Endothelial cell of umbilical vein (primary cell): ENCODE results near the gene PLPP3. TPM values are rescaled to one million over a fixed set of nuclear protein-coding genes. Genes with fewer than 3 reads are reported as not detected.

Experiments
- BruUV-seq: library from RNA; stranded (reverse); fragments of 400-500 nt; replicated peaks from 2 replicates; lab custom pipeline; 2021; lab: Mats Ljungman, UMichigan
- CTCF ChIA-PET: fragments of 300-600, 350-600 bp; sonication (Branson Sonifier 250); formaldehyde crosslinking; loops from one replicate; lab custom pipeline; 2021; ENCODE audit warnings: antibody characterized with exemption, inconsistent platforms; lab: Charles Lee
- POLR2A ChIA-PET: fragments of 300-600, 350-600 bp; sonication (Branson Sonifier 250); formaldehyde crosslinking; loops from one replicate; lab custom pipeline; 2021; ENCODE audit warnings: antibody characterized with exemption, inconsistent platforms; lab: Charles Lee
- DNase-seq: peaks from one replicate; pipeline ENCODE4 v3.0.0-alpha.2; 2011; ENCODE audit warnings: low read depth, low spot score
- FAIRE-seq: peaks from 2 replicates; lab custom pipeline; 2011; peaks lifted over from hg19 to GRCh38; lab: Jason Lieb, UNC
- H2AFZ ChIP-seq: 2 replicates; pipeline ENCODE4 v1.6.0; 2012; ENCODE audit warnings: low read depth, low read length, control low read depth, inconsistent platforms
- H3K27ac ChIP-seq: 2 replicates; pipeline ENCODE4 v1.5.1; 2011; ENCODE audit warnings: low read depth, mild to moderate bottlenecking, control low read depth, low read length, moderate library complexity; ENCODE audit not compliant: insufficient read depth
- H3K27me3 ChIP-seq, 2 experiments: 2 replicates each; pipeline versions ENCODE4 v1.6.0 to v1.6.1; 2011; ENCODE audit warnings: low read length in 2 of 2, mixed read lengths in 1 of 2; ENCODE audit not compliant: control insufficient read depth in 2 of 2, insufficient read depth in 2 of 2
- H3K36me3 ChIP-seq, 2 experiments: 2 replicates in 1 of 2; 3 replicates in 1 of 2; pipeline ENCODE4 v1.5.1; 2011; ENCODE audit warnings: low read length in 2 of 2, mild to moderate bottlenecking in 1 of 2, moderate library complexity in 1 of 2; ENCODE audit not compliant: control insufficient read depth in 2 of 2, insufficient read depth in 2 of 2; ENCODE audit errors: extremely low read depth in 1 of 2
- H3K4me1 ChIP-seq: 3 replicates; pipeline ENCODE4 v1.5.1; 2011; ENCODE audit warnings: mild to moderate bottlenecking, low read length; ENCODE audit not compliant: control insufficient read depth, insufficient read depth; ENCODE audit errors: extremely low read depth
- H3K4me2 ChIP-seq: 2 replicates; pipeline ENCODE4 v1.6.1; 2011; ENCODE audit warnings: low read length, control low read depth, mixed read lengths; ENCODE audit not compliant: insufficient read depth
- H3K4me3 ChIP-seq, 3 experiments: fragments of 200-600 bp in 1 of 3; sonication (generic), shearing (Covaris generic) in 1 of 3; replicated peaks in 1 of 3; 2 replicates each; pipeline ENCODE4 v1.5.1; 2011 to 2016; ENCODE audit warnings: control low read depth in 3 of 3, low read length in 3 of 3, mild to moderate bottlenecking in 2 of 3, inconsistent platforms in 1 of 3, low read depth in 1 of 3, moderate library complexity in 1 of 3; ENCODE audit not compliant: insufficient read depth in 1 of 3
- H3K79me2 ChIP-seq: 2 replicates; pipeline ENCODE4 v1.6.0; 2012; ENCODE audit warnings: low read length, inconsistent platforms; ENCODE audit not compliant: control insufficient read depth, insufficient read depth
- H3K9ac ChIP-seq: replicated peaks from 2 replicates; pipeline ENCODE3; 2011; ENCODE audit warnings: low read length, control low read depth; ENCODE audit not compliant: insufficient read depth; ENCODE audit errors: extremely low read depth
- H3K9me1 ChIP-seq: replicated peaks from 3 replicates; pipeline ENCODE4 v1.6.0; 2011; ENCODE audit warnings: mild to moderate bottlenecking, low read length; ENCODE audit not compliant: control insufficient read depth, insufficient read depth; ENCODE audit errors: extremely low read depth
- H3K9me3 ChIP-seq: replicated peaks from 2 replicates; pipeline ENCODE4 v1.5.1; 2012; ENCODE audit warnings: low read length, inconsistent platforms; ENCODE audit not compliant: control insufficient read depth, insufficient read depth
- H4K20me1 ChIP-seq: replicated peaks from 2 replicates; pipeline ENCODE3; 2011; ENCODE audit warnings: mild to moderate bottlenecking, low read length; ENCODE audit not compliant: control insufficient read depth, insufficient read depth; ENCODE audit errors: extremely low read depth
- EZH2 ChIP-seq: IDR thresholded peaks from 2 replicates; pipeline ENCODE4 v1.6.1; 2012; ENCODE audit warnings: borderline replicate concordance, low read depth, mild to moderate bottlenecking, moderate library complexity, low read length, inconsistent platforms; ENCODE audit not compliant: severe bottlenecking
- GATA2 ChIP-seq: IDR thresholded peaks from 2 replicates; pipeline ENCODE4 v1.7.0; 2011; ENCODE audit warnings: low read depth, mild to moderate bottlenecking, moderate library complexity, mixed read lengths, low read length; ENCODE audit not compliant: insufficient read length, insufficient read depth
- JUN ChIP-seq: IDR thresholded peaks from 2 replicates; pipeline ENCODE4 v1.6.1; 2011; ENCODE audit warnings: borderline replicate concordance, low read depth; ENCODE audit not compliant: insufficient read length, insufficient read depth
- POLR2A ChIP-seq: IDR thresholded peaks from 2 replicates; pipeline ENCODE4 v1.6.1; 2012; ENCODE audit warnings: low read depth, mild to moderate bottlenecking, control low read depth, low read length
- POLR2AphosphoS5 ChIP-seq: IDR thresholded peaks from 2 replicates; pipeline ENCODE4 v1.6.1; 2012; ENCODE audit warnings: low read depth, mild to moderate bottlenecking, control low read depth, low read length, moderate library complexity; ENCODE audit not compliant: insufficient read depth
- dilution Hi-C: fragments of 300-500 bp; cut with MboI; formaldehyde crosslinking; loops from one replicate; pipeline ENCODE4 v1.15.0; 2019; ENCODE audit warnings: low sequenced_read_pairs; ENCODE audit not compliant: extremely low pct_ligation_motif_present
- intact Hi-C: fragments of 100-400 bp; cut with micrococcal nuclease; formaldehyde crosslinking; loops from one replicate; pipeline ENCODE4 v1.10.0; 2022
- polyA plus RNA-seq, 4 experiments: library from polyadenylated mRNA; depleted of rRNA in 3 of 4; stranded (reverse) in 3 of 4; unstranded in 1 of 4; fragments of >200 nt; gene quantifications; 2 replicates each; pipeline versions ENCODE4 v1.2.1 to v1.2.3, GENCODE V29; 2011 to 2012; ENCODE audit warnings: missing spikeins in 1 of 4
- total RNA-seq: library from RNA; stranded (reverse); gene quantifications from 2 replicates; pipeline ENCODE4 v1.2.3, GENCODE V29; 2021
- TF ChIP-seq, protein P1 (sequence below): IDR thresholded peaks from 2 replicates; pipeline ENCODE4 v1.6.1; 2011; ENCODE audit not compliant: insufficient read depth, insufficient read length
- TF ChIP-seq, protein P2 (sequence below), 2 donors: IDR thresholded peaks; 1 replicate in 1 of 2; 2 replicates in 1 of 2; pipeline ENCODE4 v1.5.1; 2011; ENCODE audit warnings: low read length in 2 of 2, mild to moderate bottlenecking in 2 of 2, moderate library complexity in 2 of 2, control low read depth in 1 of 2, inconsistent platforms in 1 of 2, low read depth in 1 of 2; ENCODE audit not compliant: insufficient read depth in 1 of 2; ENCODE audit errors: extremely low read depth in 1 of 2

Gene PLPP3
- total and polyA plus RNA-seq, 2 donors (not counting 3 experiments of a cell fraction or from before 2014, with no cell fraction given): 11.3 to 14.1 TPM

DNA sequence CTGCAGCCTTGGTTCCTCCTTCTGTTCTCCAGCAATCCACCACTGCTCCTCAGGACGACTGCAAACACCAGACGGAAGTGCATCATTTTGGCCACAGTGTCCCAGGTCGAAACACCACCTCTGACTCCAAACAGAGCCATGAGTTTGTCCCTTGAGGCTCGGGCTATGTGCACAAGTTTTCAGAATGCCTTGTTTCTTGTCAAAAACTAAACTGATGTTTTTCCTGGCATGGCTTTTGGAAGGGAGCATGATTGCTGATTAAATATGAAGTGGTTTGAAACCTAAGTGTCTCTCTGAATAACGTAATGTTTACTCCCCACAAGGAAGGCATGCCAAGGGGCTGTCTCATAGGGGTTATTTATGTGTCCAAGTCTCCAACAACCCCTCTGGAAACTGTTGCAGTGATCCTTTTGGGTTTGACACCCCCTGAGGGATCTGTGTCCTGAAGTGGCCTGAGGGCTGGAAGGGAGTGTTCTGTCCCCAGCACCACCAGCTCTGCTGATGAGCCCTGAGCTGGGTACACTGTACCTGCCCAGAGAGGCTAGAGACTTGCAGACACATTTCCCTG is 132.7 kb downstream of the PLPP3 start:
- dilution Hi-C loops (no loop called here), intact Hi-C loops (no loop called here)
- DNase-seq: no peak
- BruUV-seq: no TSS peak
- Histone ChIP-seq H4K20me1 (no peaks in the 10 kb centered on the region), H2AFZ (no peak overlapping the region), H3K79me2 (no peaks in the 10 kb centered on the region), H3K4me1 (peaks cover 2% of the 10 kb centered on the region), H3K4me3 (no peak overlapping the region), H3K36me3 (no peaks in the 10 kb centered on the region), H3K4me2 (no peak overlapping the region), H3K9me1 (no peaks in the 10 kb centered on the region), H3K9ac (no peak overlapping the region), H3K9me3 (no peaks in the 10 kb centered on the region), H3K27ac (no peak overlapping the region), H3K27me3 (no peaks in the 10 kb centered on the region)
- TF ChIP-seq JUN (no peak), POLR2AphosphoS5 (no peak), GATA2 (no peak), POLR2A (no peak), EZH2 (no peak)
- TF ChIP-seq, protein P1, sequence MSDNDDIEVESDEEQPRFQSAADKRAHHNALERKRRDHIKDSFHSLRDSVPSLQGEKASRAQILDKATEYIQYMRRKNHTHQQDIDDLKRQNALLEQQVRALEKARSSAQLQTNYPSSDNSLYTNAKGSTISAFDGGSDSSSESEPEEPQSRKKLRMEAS: no peak
- TF ChIP-seq, protein P2, sequence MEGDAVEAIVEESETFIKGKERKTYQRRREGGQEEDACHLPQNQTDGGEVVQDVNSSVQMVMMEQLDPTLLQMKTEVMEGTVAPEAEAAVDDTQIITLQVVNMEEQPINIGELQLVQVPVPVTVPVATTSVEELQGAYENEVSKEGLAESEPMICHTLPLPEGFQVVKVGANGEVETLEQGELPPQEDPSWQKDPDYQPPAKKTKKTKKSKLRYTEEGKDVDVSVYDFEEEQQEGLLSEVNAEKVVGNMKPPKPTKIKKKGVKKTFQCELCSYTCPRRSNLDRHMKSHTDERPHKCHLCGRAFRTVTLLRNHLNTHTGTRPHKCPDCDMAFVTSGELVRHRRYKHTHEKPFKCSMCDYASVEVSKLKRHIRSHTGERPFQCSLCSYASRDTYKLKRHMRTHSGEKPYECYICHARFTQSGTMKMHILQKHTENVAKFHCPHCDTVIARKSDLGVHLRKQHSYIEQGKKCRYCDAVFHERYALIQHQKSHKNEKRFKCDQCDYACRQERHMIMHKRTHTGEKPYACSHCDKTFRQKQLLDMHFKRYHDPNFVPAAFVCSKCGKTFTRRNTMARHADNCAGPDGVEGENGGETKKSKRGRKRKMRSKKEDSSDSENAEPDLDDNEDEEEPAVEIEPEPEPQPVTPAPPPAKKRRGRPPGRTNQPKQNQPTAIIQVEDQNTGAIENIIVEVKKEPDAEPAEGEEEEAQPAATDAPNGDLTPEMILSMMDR (IDR thresholded peaks at IDR 0.05; ENCODE audit: extremely low read depth in 1 of 2, insufficient read depth in 1 of 2, low read depth in 1 of 2, low read length in 2 of 2): no peak
- FAIRE-seq: no peak
- ChIA-PET POLR2A (no interaction called here), CTCF (no interaction called here)
